HG03159 (cell line): ENCODE measurements around the gene SEC61G.

Experiments
- ATAC-seq: cut with Tn5 transposase; IDR thresholded peaks from one replicate; pipeline ENCODE4 v1.9.1; 2021; ENCODE audit warnings: mild to moderate bottlenecking, moderate library complexity; ENCODE audit not compliant: unreplicated experiment

SEC61G gene

GRCh38 chr7:54769203-54769602 is 10.2 kb upstream of the SEC61G start:
- no peak for ATAC-seq

- ATAC-seq: no peak
Measured at GRCh38 chr7:54764861-54765260, 5.8 kb upstream of the SEC61G start.

- ATAC-seq: no peak
Measured at GRCh38 chr7:54757711-54758110, 1.3 kb downstream of the SEC61G start.

- no peak for ATAC-seq
Measured at GRCh38 chr7:54749200-54749599, 9.8 kb downstream of the SEC61G start.

GRCh38 chr7:54747234-54747633 is 11.8 kb downstream of the SEC61G start:
- ATAC-seq: no peak

GRCh38 chr7:54743580-54743979 is 15.4 kb downstream of the SEC61G start:
- ATAC-seq: no peak

GRCh38 chr7:54738737-54739136 is 20.3 kb downstream of the SEC61G start:
- ATAC-seq: no peak

- no peak for ATAC-seq
Measured at GRCh38 chr7:54729107-54729506, 29.9 kb downstream of the SEC61G start.

GRCh38 chr7:54728411-54728810 is 30.6 kb downstream of the SEC61G start:
- ATAC-seq: no peak

GRCh38 chr7:54725255-54725654 is 33.8 kb downstream of the SEC61G start:
- no peak for ATAC-seq

GRCh38 chr7:54722502-54722901 is 36.5 kb downstream of the SEC61G start:
- ATAC-seq: no peak

- no peak for ATAC-seq
Measured at GRCh38 chr7:54722026-54722425, 37.0 kb downstream of the SEC61G start.

GRCh38 chr7:54719974-54720373 is 39.0 kb downstream of the SEC61G start:
- no peak for ATAC-seq

- ATAC-seq: no peak
Measured at GRCh38 chr7:54719425-54719824, 39.6 kb downstream of the SEC61G start.

- ATAC-seq: no peak
Measured at GRCh38 chr7:54712820-54713219, 46.2 kb downstream of the SEC61G start.

- no peak for ATAC-seq
Measured at GRCh38 chr7:54711900-54712595, 47.0 kb downstream of the SEC61G start.

- no peak for ATAC-seq
Measured at GRCh38 chr7:54709283-54709682, 49.7 kb downstream of the SEC61G start.

GRCh38 chr7:54705436-54705835 is 53.6 kb downstream of the SEC61G start:
- no peak for ATAC-seq

- no peak for ATAC-seq
Measured at GRCh38 chr7:54704851-54705250, 54.2 kb downstream of the SEC61G start.
